Measurements from ENCODE around the gene ITGAX. TPM values are rescaled to one million over a fixed set of nuclear protein-coding genes. Genes with fewer than 3 reads are reported as not detected.
"Not testable (repeated sequence)": the region's sequence is repeated elsewhere in the genome, so short reads cannot be mapped to it uniquely, and the experiment has no call there.

ITGAX gene
- total RNA-seq, 2 experiments from 2014 or later, result 5.3 to 6.6 TPM

DNA sequence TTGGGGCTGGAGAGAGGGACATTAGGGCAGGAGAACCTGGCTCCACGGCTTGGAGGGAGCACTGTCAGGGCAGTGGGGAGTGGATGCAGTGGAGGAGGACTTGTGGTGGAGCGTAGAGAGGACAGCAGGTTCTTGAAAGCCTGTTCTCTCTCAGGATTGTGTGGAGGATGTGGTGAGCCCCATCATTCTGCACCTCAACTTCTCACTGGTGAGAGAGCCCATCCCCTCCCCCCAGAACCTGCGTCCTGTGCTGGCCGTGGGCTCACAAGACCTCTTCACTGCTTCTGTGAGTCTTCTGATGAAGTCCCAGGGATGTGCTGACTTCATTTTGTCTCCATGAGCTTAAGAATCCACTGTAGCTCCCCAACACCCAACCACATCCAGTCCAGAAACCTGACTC is 59.7 kb downstream of the ITGAX start:
- Mint-ChIP-seq H3K36me3 (ENCODE audit: low read depth) (no peaks in the 10 kb centered on the region), H3K4me3 (no peak overlapping the region), H3K9me3 (ENCODE audit: low read depth) (no peaks in the 10 kb centered on the region), H3K27me3 (peaks cover 9% of the 10 kb centered on the region), H3K4me1 (no peaks in the 10 kb centered on the region), H3K27ac (no peak overlapping the region)
- ATAC-seq, result no peak
- CTCF ChIA-PET, result no interaction called here
- DNase-seq, result no peak
- intact Hi-C loops (cut with DNase I, micrococcal nuclease), result no loop called here
- POLR2A ChIA-PET, result no interaction called here

DNA sequence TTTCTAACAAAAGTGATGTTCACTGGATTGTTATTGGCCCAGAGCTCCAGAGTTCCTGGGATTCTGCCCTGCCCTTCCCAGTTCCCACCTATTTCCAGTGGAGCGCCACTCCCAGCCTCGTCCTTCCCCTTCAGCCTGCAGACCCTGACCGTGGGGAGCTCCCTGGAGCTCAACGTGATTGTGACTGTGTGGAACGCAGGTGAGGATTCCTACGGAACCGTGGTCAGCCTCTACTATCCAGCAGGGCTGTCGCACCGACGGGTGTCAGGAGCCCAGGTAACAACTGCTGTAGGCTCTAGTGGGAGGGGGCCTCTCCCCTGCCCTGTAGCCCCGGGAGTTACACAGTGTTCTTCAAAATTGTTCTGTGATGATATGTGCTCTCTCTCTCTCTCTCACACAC is 61.4 kb downstream of the ITGAX start:
- intact Hi-C loops (cut with DNase I, micrococcal nuclease), result no loop called here
- POLR2A ChIA-PET, result no interaction called here
- peaks cover 10% of the 10 kb centered on the region for H3K27me3 Mint-ChIP-seq
- no peak for DNase-seq
- H3K4me1 Mint-ChIP-seq, result peaks cover 5% of the 10 kb centered on the region
- no peak overlapping the region for H3K4me3 Mint-ChIP-seq
- H3K9me3 Mint-ChIP-seq (ENCODE audit: low read depth), result no peaks in the 10 kb centered on the region
- CTCF ChIA-PET, result no interaction called here
- H3K27ac Mint-ChIP-seq, result no peak overlapping the region
- H3K36me3 Mint-ChIP-seq (ENCODE audit: low read depth), result no peaks in the 10 kb centered on the region
- no peak for ATAC-seq

DNA sequence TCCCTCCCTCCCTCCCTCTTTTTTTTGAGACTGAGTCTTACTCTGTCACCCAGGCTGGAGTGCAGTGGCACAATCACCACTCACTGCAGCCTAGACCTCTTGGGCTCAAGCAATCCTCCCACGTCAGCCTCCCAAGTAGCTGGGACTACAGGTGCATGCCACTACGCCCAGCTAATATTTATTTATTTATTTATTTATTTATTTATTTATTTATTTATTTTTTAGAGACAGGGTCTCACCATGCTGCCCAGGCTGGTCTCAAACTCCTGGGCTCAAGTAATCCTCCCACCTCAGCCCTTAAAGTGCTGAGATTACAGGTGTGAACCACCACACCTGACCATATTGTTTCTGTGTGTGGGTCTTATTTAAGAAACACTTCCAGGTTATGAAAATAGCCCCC is 62.1 kb downstream of the ITGAX start:
- H3K4me3 Mint-ChIP-seq; H3K36me3 Mint-ChIP-seq (ENCODE audit: low read depth); CTCF ChIA-PET; DNase-seq; H3K27ac Mint-ChIP-seq; ATAC-seq; intact Hi-C loops (cut with DNase I, micrococcal nuclease); POLR2A ChIA-PET; H3K9me3 Mint-ChIP-seq (ENCODE audit: low read depth): not testable (repeated sequence)
- H3K27me3 Mint-ChIP-seq, result peaks cover 10% of the 10 kb centered on the region
- peaks cover 10% of the 10 kb centered on the region for H3K4me1 Mint-ChIP-seq

DNA sequence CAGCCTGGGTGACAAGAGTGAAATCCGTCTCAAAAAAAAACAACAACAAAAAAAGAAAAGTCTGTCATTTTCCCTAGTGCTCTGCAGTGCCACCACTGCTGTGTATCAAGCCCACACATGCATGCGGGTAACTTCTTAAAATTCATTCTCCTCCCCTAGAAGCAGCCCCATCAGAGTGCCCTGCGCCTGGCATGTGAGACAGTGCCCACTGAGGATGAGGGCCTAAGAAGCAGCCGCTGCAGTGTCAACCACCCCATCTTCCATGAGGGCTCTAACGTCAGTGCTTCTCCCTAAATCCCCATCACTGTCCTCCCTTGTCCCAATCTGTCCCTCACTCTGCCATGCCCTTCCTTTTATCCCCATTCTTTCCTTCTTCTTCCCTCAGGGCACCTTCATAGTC is 62.9 kb downstream of the ITGAX start:
- Mint-ChIP-seq H3K27ac (no peak overlapping the region), H3K9me3 (ENCODE audit: low read depth) (no peaks in the 10 kb centered on the region), H3K27me3 (peaks cover 10% of the 10 kb centered on the region), H3K4me1 (peaks cover 10% of the 10 kb centered on the region), H3K4me3 (no peak overlapping the region), H3K36me3 (ENCODE audit: low read depth) (no peaks in the 10 kb centered on the region)
- DNase-seq, result no peak
- intact Hi-C loops (cut with DNase I, micrococcal nuclease), result no loop called here
- ChIA-PET CTCF (no interaction called here), POLR2A (no interaction called here)
- ATAC-seq, result no peak

DNA sequence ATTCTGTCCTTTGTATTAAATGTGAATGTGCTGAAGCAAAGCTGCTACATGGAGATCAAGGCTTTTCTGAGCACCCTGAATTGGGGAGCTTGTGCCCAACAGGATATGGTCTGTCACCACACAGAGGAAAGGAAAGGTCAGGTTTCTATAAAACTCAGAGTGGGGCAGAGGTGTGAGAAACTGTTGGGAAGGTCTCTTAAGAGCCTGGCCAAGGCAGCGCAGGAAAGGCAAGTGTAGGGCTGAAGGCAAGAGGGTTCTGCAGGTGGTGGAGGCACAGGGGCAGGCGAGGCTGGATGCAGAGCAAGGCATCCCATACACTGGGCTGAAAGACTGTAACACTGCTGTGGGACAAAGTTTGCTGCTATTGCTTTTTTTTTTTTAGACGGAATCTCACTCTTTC is 65.1 kb downstream of the ITGAX start:
- no peak for DNase-seq
- intact Hi-C loops (cut with DNase I, micrococcal nuclease), result loop anchor here in 1 of 2 experiments (2.0 to 10.0 kb wide), 3 partner anchors 33 to 155 kb away; partner anchors contain the start of gene ITGAX
- POLR2A ChIA-PET, result no interaction called here
- no peak overlapping the region for H3K4me3 Mint-ChIP-seq
- CTCF ChIA-PET, result no interaction called here
- no peaks in the 10 kb centered on the region for H3K36me3 Mint-ChIP-seq (ENCODE audit: low read depth)
- peaks cover 4% of the 10 kb centered on the region for H3K27me3 Mint-ChIP-seq
- H3K27ac Mint-ChIP-seq, result no peak overlapping the region
- H3K4me1 Mint-ChIP-seq, result peaks cover 10% of the 10 kb centered on the region
- H3K9me3 Mint-ChIP-seq (ENCODE audit: low read depth), result no peaks in the 10 kb centered on the region
- ATAC-seq, result no peak

DNA sequence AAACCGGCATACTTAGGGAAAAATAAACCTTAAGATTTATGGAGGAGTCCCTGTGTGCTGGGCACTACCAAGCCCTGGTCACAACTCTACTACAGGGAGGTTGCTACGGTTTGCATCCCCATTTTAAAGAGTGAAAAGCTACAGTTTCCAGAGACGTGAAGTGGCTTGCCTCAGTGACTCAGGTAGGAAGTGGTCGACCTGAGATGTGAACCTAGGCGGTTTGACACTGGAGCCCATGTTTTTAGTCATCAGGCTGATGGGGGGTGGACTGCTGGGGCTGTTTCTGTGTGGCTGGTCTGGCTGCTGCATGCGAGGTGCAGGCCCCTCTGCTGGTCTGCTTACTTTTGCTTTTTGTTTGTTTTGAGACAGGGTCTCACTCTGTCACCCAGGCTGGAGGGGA is 66.6 kb downstream of the ITGAX start:
- Mint-ChIP-seq H3K9me3 (ENCODE audit: low read depth) (no peaks in the 10 kb centered on the region), H3K27me3 (peaks cover 6% of the 10 kb centered on the region), H3K27ac (peak overlapping the region; percentile 47), H3K36me3 (ENCODE audit: low read depth) (no peaks in the 10 kb centered on the region), H3K4me3 (no peak overlapping the region), H3K4me1 (peaks cover 10% of the 10 kb centered on the region)
- POLR2A ChIA-PET, result no interaction called here
- CTCF ChIA-PET, result interaction anchor here (1.8 kb wide), 1 partner anchor 39 kb away, joined by 5 read pairs; no protein-coding TSS in a partner anchor
- ATAC-seq (peak; percentile 98), DNase-seq (peak; percentile 82)
- intact Hi-C loops (cut with DNase I, micrococcal nuclease), result loop anchor here in 1 of 2 experiments (1.0 to 10.0 kb wide), 4 partner anchors 35 to 280 kb away; partner anchors contain the start of gene ITGAX

DNA sequence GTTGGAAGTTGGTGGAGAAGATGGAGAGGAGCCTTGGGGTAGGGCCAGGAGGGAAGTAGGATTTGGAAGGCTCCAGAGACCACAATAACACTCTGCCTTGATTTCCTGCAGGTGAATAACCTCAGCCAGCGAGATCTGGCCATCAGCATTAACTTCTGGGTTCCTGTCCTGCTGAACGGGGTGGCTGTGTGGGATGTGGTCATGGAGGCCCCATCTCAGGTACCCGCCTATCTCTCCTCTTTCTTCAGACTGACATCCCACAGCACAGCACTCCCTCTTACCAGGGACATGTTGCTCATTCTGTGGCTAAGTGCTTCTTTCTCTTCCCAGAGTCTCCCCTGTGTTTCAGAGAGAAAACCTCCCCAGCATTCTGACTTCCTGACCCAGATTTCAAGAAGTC is 68.3 kb downstream of the ITGAX start:
- Mint-ChIP-seq H3K27me3 (peaks cover 5% of the 10 kb centered on the region), H3K4me1 (peaks cover 13% of the 10 kb centered on the region), H3K36me3 (ENCODE audit: low read depth) (no peaks in the 10 kb centered on the region), H3K9me3 (ENCODE audit: low read depth) (no peaks in the 10 kb centered on the region), H3K4me3 (no peak overlapping the region), H3K27ac (no peak overlapping the region)
- DNase-seq (no peak), ATAC-seq (no peak)
- intact Hi-C loops (cut with DNase I, micrococcal nuclease), result loop anchor here in 1 of 2 experiments (10.0 kb wide), 1 partner anchor 158 kb away; no protein-coding TSS in a partner anchor
- ChIA-PET POLR2A (no interaction called here), CTCF (interaction anchor here (1.8 kb wide), 1 partner anchor 37 kb away, joined by 5 read pairs; no protein-coding TSS in a partner anchor)

DNA sequence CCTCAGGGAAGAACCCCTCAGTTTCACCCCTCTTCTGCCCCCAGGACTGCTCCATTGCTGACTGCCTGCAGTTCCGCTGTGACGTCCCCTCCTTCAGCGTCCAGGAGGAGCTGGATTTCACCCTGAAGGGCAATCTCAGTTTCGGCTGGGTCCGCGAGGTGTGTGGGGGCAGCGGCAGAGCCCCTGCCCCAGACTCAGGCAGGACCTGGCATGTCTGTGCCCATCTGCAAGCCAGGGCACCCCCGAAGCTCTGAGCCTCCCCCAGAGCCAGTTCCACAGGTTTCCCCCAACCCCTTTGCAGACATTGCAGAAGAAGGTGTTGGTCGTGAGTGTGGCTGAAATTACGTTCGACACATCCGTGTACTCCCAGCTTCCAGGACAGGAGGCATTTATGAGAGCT is 68.8 kb downstream of the ITGAX start:
- ChIA-PET CTCF (interaction anchor here (0.8 kb wide), 1 partner anchor 8 kb away, joined by 3 read pairs; no protein-coding TSS in a partner anchor), POLR2A (no interaction called here)
- no peaks in the 10 kb centered on the region for H3K9me3 Mint-ChIP-seq (ENCODE audit: low read depth)
- ATAC-seq (no peak), DNase-seq (no peak)
- no peaks in the 10 kb centered on the region for H3K36me3 Mint-ChIP-seq (ENCODE audit: low read depth)
- peaks cover 13% of the 10 kb centered on the region for H3K4me1 Mint-ChIP-seq
- H3K4me3 Mint-ChIP-seq, result no peak overlapping the region
- intact Hi-C loops (cut with DNase I, micrococcal nuclease), result loop anchor here in 1 of 2 experiments (10.0 kb wide), 1 partner anchor 159 kb away; no protein-coding TSS in a partner anchor
- H3K27me3 Mint-ChIP-seq, result peaks cover 5% of the 10 kb centered on the region
- no peak overlapping the region for H3K27ac Mint-ChIP-seq

DNA sequence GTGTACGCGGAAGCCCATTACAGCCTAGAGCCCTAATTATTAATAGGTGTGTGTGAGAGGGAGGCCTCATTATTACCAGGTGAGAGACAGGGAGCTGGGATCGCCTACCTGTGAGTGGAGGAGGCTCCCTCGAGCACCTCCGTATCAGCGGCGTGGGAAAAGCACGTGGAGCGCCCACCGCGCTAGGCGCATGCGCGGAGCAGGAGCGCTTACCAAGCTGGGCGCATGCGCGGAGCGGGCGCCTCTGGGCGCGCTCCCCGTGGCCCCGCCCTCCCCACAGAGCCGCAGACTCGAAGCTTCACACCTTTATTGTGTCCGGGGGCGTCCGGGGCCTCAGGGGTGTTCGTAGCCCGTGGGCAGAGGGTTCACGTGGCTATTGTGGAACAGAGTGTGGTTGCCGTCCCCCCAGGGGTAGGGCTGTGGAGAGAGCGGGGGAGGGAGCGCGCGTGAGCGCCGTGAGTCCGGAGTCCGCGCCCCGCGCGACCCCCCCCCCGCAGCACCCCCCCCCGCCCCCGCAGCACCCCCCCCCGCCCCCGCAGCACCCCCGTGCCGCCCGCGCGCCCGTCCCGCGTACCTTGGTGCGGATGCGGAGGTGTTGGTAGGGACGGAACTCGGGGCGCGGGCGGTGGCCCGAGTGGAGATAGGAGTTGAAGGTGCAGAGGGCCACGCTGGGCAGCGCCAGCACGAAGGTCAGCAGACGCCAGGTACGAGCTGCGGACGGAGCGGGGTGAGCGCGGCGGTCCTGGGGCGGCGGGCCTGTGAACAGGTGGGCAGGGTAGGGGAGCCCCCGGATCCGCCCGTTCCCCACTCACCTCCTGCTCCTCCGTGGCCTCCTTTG is 72.7 kb downstream of the ITGAX start:
- no peaks in the 10 kb centered on the region for H3K36me3 Mint-ChIP-seq (ENCODE audit: low read depth)
- no peaks in the 10 kb centered on the region for H3K9me3 Mint-ChIP-seq (ENCODE audit: low read depth)
- H3K27ac Mint-ChIP-seq, result no peak overlapping the region
- peak; percentile 78 for DNase-seq
- no peak overlapping the region for H3K4me3 Mint-ChIP-seq
- intact Hi-C loops (cut with DNase I, micrococcal nuclease), result loop anchor here in 1 of 2 experiments (10.0 kb wide), 1 partner anchor 163 kb away; no protein-coding TSS in a partner anchor
- H3K27me3 Mint-ChIP-seq, result peaks cover 4% of the 10 kb centered on the region
- H3K4me1 Mint-ChIP-seq, result peaks cover 8% of the 10 kb centered on the region
- ChIA-PET CTCF (interaction anchor here (1.0 kb wide), 1 partner anchor 9 kb away, joined by 3 read pairs; no protein-coding TSS in a partner anchor), POLR2A (interaction anchor here (0.5 kb wide), 1 partner anchor 79 kb away, joined by 3 read pairs; no protein-coding TSS in a partner anchor)
- ATAC-seq, result peak; percentile 69

DNA sequence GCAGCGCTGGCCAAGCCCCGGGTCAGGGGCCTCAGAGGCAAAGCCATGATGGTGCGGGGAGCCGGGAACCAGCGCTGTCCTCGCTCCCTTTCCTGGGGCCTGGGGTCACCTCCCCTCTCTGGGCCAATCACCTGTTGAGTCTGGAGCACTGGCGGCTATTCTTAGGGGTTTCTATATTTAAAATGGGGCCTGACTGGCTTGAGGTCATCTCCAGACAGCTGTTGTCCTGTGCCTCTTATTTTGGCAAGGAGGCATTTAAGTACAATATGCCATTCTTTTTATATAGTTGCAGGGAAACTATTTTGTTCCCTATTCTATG is 73.3 kb downstream of the ITGAX start, which contains the start of gene COX6A2:
COX6A2 (minus strand) TSS at position 82 of the 319 bp plus-strand sequence; CDS start at position 47, 35 bp downstream.
- H3K4me3 Mint-ChIP-seq, result no peak within 1 kb of the TSS
- no peaks in the 10 kb centered on the region for H3K36me3 Mint-ChIP-seq (ENCODE audit: low read depth)
- ChIA-PET POLR2A (no interaction called here), CTCF (interaction anchor here (1.4 kb wide), 1 partner anchor 14 kb away, joined by 5 read pairs; the partner anchor contains the start of gene ZNF843)
- no peaks in the 10 kb centered on the region for H3K9me3 Mint-ChIP-seq (ENCODE audit: low read depth)
- H3K27ac Mint-ChIP-seq, result no peak within 1 kb of the TSS
- ATAC-seq (no peak), DNase-seq (no peak)
- H3K27me3 Mint-ChIP-seq, result peaks cover 4% of the 10 kb centered on the region
- peaks cover 8% of the 10 kb centered on the region for H3K4me1 Mint-ChIP-seq
- intact Hi-C loops (cut with DNase I, micrococcal nuclease), result loop anchor here in 1 of 2 experiments (10.0 kb wide), 1 partner anchor 163 kb away; no protein-coding TSS in a partner anchor

DNA sequence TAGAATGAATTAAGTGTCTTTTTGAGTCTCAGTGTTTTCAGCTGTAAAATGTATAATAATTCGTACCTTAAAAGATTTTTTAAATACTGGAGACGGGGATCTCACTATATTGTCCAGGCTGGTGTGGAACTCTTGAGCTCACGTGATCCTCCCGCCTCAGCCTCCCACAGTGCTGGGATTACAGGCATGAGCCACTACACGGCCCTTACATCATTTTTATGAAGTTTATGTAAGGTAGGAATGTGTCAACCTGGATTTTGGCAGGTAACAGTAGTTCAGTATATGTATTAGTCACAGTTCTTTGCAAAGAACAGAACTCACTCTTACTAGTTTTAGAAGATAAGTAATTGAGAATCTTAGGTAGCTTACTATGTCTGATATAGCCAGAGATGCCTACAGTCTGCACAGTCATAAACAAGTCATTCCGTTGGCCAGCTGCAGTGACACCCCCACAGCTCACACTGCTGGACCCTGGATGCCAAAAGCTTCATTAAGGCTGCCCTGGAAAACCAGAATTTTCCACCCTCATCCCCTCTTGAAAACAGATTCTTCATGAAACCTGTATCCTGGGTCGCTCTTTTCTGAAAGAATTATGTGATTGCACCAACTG is 73.8 kb downstream of the ITGAX start:
- intact Hi-C loops (cut with DNase I, micrococcal nuclease), result loop anchor here in 1 of 2 experiments (10.0 kb wide), 1 partner anchor 164 kb away; no protein-coding TSS in a partner anchor
- CTCF ChIA-PET, result interaction anchor here (1.4 kb wide), 1 partner anchor 14 kb away, joined by 5 read pairs; the partner anchor contains the start of gene ZNF843
- H3K4me3 Mint-ChIP-seq, result no peak overlapping the region
- peaks cover 4% of the 10 kb centered on the region for H3K27me3 Mint-ChIP-seq
- ATAC-seq (peak; percentile 14), DNase-seq (no peak)
- no peaks in the 10 kb centered on the region for H3K9me3 Mint-ChIP-seq (ENCODE audit: low read depth)
- H3K36me3 Mint-ChIP-seq (ENCODE audit: low read depth), result no peaks in the 10 kb centered on the region
- no peak overlapping the region for H3K27ac Mint-ChIP-seq
- peaks cover 8% of the 10 kb centered on the region for H3K4me1 Mint-ChIP-seq
- POLR2A ChIA-PET, result interaction anchor here (0.8 kb wide), 1 partner anchor 9 kb away, joined by 6 read pairs; no protein-coding TSS in a partner anchor
